ENCODE results near the gene BRAT1.

DNA sequence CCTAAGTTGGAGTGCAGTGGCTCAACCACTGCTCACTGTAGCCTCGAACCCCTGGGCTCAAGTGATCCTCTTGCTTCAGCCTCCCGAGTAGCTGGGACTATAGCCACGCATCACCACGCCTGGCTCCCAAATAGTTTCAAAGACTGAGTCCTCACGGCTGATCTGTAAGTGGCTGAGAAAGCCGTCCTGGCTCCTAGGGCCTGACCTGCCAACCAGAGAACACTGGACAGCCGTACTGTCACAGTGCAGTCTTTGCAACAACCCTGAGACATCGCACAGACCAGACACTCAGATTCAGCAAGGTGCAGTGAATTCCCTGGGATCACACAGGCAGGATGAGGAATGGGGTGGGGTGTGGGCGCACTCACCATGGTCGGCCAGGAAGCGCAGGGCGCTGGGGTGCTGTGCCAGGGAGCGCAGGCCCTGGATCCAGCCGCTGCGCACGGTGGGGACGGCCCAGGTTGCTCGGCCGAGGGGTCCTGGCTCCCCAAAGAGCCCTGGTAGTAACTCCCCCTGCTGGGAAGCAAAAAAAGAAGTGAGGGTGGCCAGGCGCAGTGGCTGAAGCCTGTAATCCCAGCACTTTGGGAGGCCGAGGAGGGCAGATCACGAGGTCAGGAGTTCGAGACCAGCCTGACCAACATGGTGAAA, 10.7 kb downstream of the BRAT1 start:
- TF ChIP-seq, protein P1, sequence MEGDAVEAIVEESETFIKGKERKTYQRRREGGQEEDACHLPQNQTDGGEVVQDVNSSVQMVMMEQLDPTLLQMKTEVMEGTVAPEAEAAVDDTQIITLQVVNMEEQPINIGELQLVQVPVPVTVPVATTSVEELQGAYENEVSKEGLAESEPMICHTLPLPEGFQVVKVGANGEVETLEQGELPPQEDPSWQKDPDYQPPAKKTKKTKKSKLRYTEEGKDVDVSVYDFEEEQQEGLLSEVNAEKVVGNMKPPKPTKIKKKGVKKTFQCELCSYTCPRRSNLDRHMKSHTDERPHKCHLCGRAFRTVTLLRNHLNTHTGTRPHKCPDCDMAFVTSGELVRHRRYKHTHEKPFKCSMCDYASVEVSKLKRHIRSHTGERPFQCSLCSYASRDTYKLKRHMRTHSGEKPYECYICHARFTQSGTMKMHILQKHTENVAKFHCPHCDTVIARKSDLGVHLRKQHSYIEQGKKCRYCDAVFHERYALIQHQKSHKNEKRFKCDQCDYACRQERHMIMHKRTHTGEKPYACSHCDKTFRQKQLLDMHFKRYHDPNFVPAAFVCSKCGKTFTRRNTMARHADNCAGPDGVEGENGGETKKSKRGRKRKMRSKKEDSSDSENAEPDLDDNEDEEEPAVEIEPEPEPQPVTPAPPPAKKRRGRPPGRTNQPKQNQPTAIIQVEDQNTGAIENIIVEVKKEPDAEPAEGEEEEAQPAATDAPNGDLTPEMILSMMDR (IDR thresholded peaks at IDR 0.05), result no peak
- TF ChIP-seq POLR2A (IDR thresholded peaks at IDR 0.05) (no peak), POLR2AphosphoS5 (IDR thresholded peaks at IDR 0.05) (no peak)
